ENCODE measurements around the gene MPO.

GRCh38 chr17:58315281-58315711 is 34.6 kb upstream of the MPO start:
- TF ChIP-seq POLR2A (IDR thresholded peaks at IDR 0.05) (no peak), CTCF (IDR thresholded peaks at IDR 0.05) (no peak)

All from ovary (tissue), 3 donors.